Measurements from ENCODE around the gene CHM. TPM values are rescaled to one million over a fixed set of nuclear protein-coding genes. Genes with fewer than 3 reads are reported as not detected.

Gene CHM
- polyA plus RNA-seq, 3 donors, result 6.0 to 7.7 (median 6.6) TPM

GRCh38 chrX:85903692-85904471, 143.5 kb downstream of the CHM start:
- H4K20me1 ChIP-seq (ENCODE audit: insufficient read depth, low read length), result no peaks in the 10 kb centered on the region
- H3K4me1 ChIP-seq (ENCODE audit: control insufficient read depth in 1 of 2, insufficient read depth in 2 of 2, low read length in 2 of 2), result no peaks in the 10 kb centered on the region
- H3K27me3 Mint-ChIP-seq (ENCODE audit: low read depth in 3 of 3), result no peaks in the 10 kb centered on the region
- no peak for DNase-seq
- H2AFZ ChIP-seq (ENCODE audit: insufficient read depth, low read depth, low read length, poor library complexity, severe bottlenecking), result no peak overlapping the region
- H3K9ac ChIP-seq (ENCODE audit: insufficient read depth, low read length, poor library complexity, severe bottlenecking), result no peak overlapping the region
- no peaks in the 10 kb centered on the region for H3K4me1 Mint-ChIP-seq
- peaks cover 0 to under 1% of the 10 kb centered on the region in 2 donors for H3K36me3 ChIP-seq (replicated peaks in 1 of 2; ENCODE audit: control insufficient read depth in 1 of 2, insufficient read depth in 2 of 2, low read length in 2 of 2)
- H3K27me3 ChIP-seq (ENCODE audit: control insufficient read depth in 2 of 2, insufficient read depth in 2 of 2, low read length in 2 of 2), result no peaks in the 10 kb centered on the region
- H3K4me3 ChIP-seq (replicated peaks in 1 of 3; ENCODE audit: low read depth in 2 of 3, low read length in 3 of 3), result no peak overlapping the region
- H3K36me3 Mint-ChIP-seq, result peaks cover 0 to 4% of the 10 kb centered on the region in 2 donors
- no CpG with 5 or more reads among the region's 5 CpGs for WGBS (ENCODE audit: insufficient coverage)
- no peaks in the 10 kb centered on the region for H3K9me3 ChIP-seq (replicated peaks in 1 of 2; ENCODE audit: control insufficient read depth in 1 of 2, insufficient read depth in 1 of 2, low read length in 2 of 2)
- H3K9me3 Mint-ChIP-seq, result no peaks in the 10 kb centered on the region
- no peak for TF ChIP-seq CTCF (IDR thresholded peaks at IDR 0.05)
- no peak overlapping the region for H3K4me2 ChIP-seq (replicated peaks; ENCODE audit: extremely low read depth, low read length, poor library complexity, severe bottlenecking)
- intact Hi-C loops (cut with micrococcal nuclease), result no loop called here
- no peak overlapping the region for H3K4me3 Mint-ChIP-seq
- H3K27ac Mint-ChIP-seq, result no peak overlapping the region
- H3K27ac ChIP-seq (ENCODE audit: low read depth in 1 of 2, low read length in 2 of 2), result no peak overlapping the region
- H3K79me2 ChIP-seq (ENCODE audit: insufficient read depth, low read length), result no peaks in the 10 kb centered on the region

GRCh38 chrX:85897362-85898126, 149.8 kb downstream of the CHM start:
- H3K27ac ChIP-seq (ENCODE audit: low read depth in 1 of 2, low read length in 2 of 2), result no peak overlapping the region
- Mint-ChIP-seq H3K27me3 (ENCODE audit: low read depth in 3 of 3) (no peaks in the 10 kb centered on the region), H3K4me3 (no peak overlapping the region), H3K27ac (peak overlapping the region in 3 of 7 donors; percentile 3 to 60 (median 29)), H3K4me1 (no peaks in the 10 kb centered on the region), H3K9me3 (peaks cover 0 to 3% (median 0%) of the 10 kb centered on the region in 7 donors), H3K36me3 (peaks cover 14 to 17% of the 10 kb centered on the region in 2 donors)
- intact Hi-C loops (cut with micrococcal nuclease), result no loop called here
- no peak overlapping the region for H3K9ac ChIP-seq (ENCODE audit: insufficient read depth, low read length, poor library complexity, severe bottlenecking)
- H3K9me3 ChIP-seq (replicated peaks in 1 of 2; ENCODE audit: control insufficient read depth in 1 of 2, insufficient read depth in 1 of 2, low read length in 2 of 2), result no peaks in the 10 kb centered on the region
- no peak overlapping the region for H3K4me3 ChIP-seq (replicated peaks in 1 of 3; ENCODE audit: low read depth in 2 of 3, low read length in 3 of 3)
- no peak for TF ChIP-seq CTCF (IDR thresholded peaks at IDR 0.05)
- H4K20me1 ChIP-seq (ENCODE audit: insufficient read depth, low read length), result no peaks in the 10 kb centered on the region
- no peaks in the 10 kb centered on the region for H3K79me2 ChIP-seq (ENCODE audit: insufficient read depth, low read length)
- H3K4me2 ChIP-seq (replicated peaks; ENCODE audit: extremely low read depth, low read length, poor library complexity, severe bottlenecking), result no peak overlapping the region
- WGBS (ENCODE audit: insufficient coverage), result 100% methylated on average over 2 of the region's 7 CpGs
- DNase-seq, result no peak
- H2AFZ ChIP-seq (ENCODE audit: insufficient read depth, low read depth, low read length, poor library complexity, severe bottlenecking), result no peak overlapping the region
- no peaks in the 10 kb centered on the region for H3K4me1 ChIP-seq (ENCODE audit: control insufficient read depth in 1 of 2, insufficient read depth in 2 of 2, low read length in 2 of 2)
- H3K27me3 ChIP-seq (ENCODE audit: control insufficient read depth in 2 of 2, insufficient read depth in 2 of 2, low read length in 2 of 2), result no peaks in the 10 kb centered on the region
- H3K36me3 ChIP-seq (replicated peaks in 1 of 2; ENCODE audit: control insufficient read depth in 1 of 2, insufficient read depth in 2 of 2, low read length in 2 of 2), result peaks cover 3 to 16% of the 10 kb centered on the region in 2 donors

All from CD14-positive monocyte (primary cell).